Omental fat pad (tissue), 4 donors: ENCODE results near the gene SYDE1. TPM values are rescaled to one million over a fixed set of nuclear protein-coding genes. Genes with fewer than 3 reads are reported as not detected.

Source experiments
- ATAC-seq: fragments of 150-250 bp; one replicate; pipeline ENCODE4 v1.9.1; 2016; ENCODE audit warnings: mild to moderate bottlenecking, moderate library complexity; ENCODE audit not compliant: low FRiP score
- DNase-seq: peaks from one replicate; pipeline ENCODE4 v3.0.0-alpha.2; 2019; ENCODE audit warnings: low spot score
- total RNA-seq, 4 donors: library from RNA; depleted of rRNA; stranded (reverse); fragments of >200 nt; gene quantifications; one replicate each; pipeline ENCODE4 v1.1.0, GENCODE V29; 2016
- TF ChIP-seq, protein P1 (sequence below), 3 donors: fragments of 450-650 bp; IDR thresholded peaks; one replicate each; pipeline ENCODE4 v1.5.1; 2016 to 2017; ENCODE audit warnings: antibody characterized with exemption in 3 of 3, mild to moderate bottlenecking in 3 of 3, moderate library complexity in 2 of 3

The SYDE1 gene
- total RNA-seq, 4 donors from 2014 or later: 14.8 to 26.6 (median 21.6) TPM

DNA sequence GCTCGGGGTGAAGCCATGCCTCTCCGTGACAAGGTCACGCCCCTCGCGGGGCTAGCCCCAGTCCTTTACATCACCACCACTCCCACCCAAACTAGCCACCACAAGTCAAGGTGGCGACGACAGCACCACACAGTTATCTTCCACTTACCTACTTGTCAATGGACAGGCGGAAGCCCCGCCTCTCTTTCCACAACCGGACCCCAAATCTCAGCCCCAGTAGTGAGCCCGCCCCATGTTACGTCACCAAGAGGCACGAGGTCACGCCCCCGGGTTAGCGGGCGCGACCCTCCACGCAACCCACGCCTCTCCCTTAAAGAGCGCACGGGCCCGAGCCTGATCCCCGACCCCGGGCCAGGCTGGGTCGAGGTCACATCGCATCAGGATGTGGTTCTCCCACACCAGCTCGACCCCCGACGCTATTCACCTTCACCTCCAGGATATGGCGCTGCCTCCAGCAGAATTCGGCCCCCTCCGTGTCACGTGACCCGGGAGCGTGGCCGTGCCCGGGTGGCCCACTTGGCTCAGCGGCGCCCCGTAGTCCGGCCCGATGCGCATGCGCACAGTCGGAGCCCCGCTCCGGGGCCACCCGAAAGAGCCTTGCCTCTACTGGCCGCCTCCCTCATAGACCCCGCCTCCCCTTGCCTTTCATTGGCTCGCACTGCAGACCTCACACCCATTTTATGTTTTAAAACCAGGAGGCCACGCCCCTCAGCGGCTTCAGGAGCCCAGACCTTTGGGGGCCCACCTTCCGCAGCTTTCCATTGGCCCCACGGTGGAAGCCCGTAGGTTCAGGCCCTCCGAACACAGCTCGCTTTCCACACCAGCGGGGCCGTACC, 18.2 kb downstream of the SYDE1 start:
- TF ChIP-seq, protein P1, sequence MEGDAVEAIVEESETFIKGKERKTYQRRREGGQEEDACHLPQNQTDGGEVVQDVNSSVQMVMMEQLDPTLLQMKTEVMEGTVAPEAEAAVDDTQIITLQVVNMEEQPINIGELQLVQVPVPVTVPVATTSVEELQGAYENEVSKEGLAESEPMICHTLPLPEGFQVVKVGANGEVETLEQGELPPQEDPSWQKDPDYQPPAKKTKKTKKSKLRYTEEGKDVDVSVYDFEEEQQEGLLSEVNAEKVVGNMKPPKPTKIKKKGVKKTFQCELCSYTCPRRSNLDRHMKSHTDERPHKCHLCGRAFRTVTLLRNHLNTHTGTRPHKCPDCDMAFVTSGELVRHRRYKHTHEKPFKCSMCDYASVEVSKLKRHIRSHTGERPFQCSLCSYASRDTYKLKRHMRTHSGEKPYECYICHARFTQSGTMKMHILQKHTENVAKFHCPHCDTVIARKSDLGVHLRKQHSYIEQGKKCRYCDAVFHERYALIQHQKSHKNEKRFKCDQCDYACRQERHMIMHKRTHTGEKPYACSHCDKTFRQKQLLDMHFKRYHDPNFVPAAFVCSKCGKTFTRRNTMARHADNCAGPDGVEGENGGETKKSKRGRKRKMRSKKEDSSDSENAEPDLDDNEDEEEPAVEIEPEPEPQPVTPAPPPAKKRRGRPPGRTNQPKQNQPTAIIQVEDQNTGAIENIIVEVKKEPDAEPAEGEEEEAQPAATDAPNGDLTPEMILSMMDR (IDR thresholded peaks at IDR 0.05): no peak
- peak; percentile 92 for DNase-seq
- peak; percentile 99 for ATAC-seq

DNA sequence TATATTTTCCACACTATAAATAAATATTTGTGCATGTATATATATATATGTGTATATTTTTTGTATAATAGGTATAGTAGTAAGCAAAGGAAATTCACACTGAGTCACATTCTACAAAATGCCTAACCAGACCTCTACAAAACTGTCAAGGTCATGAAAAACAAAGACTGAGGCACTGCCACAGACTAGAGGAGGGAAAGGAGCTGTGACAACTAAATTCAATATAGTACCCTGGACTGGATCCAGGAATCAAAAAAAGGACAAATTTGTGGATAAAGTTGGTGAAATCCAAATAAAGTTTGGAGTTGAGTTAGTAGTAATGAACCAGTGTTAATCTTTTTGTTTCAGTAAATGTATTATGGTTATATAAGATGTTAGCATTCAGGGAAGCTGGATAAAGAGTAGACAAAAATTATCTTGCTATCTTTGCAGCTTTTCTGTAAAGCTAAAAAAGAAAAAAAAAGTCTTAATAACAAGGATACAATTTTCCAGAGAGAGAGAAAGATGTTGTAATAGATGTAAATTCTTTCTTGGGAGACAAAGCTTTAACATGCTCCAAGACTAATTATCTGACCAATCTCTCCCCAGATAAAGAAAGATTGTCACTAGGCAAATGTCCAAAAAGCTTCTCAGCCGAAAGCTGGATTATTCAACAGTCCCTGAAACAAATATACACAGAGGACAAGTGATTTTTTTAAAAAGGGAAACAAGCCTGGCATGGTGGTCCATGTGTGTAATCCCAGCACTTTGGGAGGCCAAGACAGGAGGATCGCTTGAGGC, 19.1 kb downstream of the SYDE1 start:
- ATAC-seq: no peak
- TF ChIP-seq, protein P1 (IDR thresholded peaks at IDR 0.05): no peak
- no peak for DNase-seq

DNA sequence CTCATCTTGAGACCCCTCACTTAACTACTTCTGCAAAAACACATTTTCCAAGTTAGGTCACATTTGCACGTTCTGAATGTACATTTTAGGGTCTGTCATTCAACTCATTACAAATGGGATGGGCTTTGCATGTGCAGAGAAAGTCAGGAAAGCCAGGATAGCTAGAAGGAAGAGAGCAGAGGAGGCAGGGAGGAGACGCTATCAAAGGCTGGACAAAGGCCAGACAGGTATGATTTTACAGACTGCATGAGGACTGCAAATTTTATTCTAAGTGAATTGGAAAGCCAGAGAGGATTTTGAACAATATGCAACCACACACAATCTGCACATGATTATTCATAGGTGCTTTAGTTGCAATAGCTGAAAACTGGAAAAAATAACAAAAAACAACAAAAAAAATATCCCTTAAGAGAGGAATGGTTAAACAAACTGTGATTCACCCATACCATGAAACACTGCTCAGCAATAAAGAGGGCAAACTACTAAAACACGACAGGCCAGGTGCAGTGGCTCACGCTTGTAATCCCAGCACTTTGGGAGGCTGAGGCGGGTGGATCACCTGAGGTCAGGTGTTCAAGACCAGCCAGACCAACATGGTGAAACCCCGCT, 21.1 kb downstream of the SYDE1 start:
- TF ChIP-seq, protein P1 (IDR thresholded peaks at IDR 0.05): no peak
- DNase-seq (no peak), ATAC-seq (no peak)

DNA sequence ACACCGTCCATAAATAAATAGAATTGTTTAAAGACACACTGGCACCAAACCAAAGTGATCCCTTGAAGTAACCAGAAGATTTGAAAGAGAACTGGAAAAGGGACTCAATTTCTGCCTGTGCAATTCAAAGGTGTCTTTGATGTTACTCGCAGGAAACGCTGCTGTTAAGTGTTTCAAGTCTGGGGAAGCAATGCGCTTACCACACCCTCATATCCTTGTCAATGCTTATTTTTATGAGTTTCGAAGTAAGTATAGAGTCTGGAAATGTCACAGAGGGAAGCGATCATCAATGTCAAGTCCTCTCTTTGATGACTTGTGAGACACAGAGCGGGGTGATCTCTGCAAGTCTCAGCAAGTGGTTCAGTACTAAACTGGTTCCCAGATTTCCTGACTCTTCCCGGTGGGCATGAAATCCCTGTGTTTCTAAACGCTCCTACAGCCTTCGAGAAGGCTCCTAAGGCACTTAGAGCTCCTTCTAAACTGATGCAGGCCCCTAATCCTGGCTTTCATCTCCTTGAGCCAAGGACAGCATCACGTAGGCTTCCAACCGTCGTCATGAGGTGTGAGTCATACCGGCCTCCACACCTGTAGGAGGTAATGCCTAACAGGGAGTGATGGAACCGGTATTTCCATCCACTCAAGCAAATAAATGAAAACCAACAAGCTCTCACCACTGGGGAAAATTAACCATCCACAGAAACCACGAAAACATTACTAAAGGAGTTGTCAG, 22.8 kb downstream of the SYDE1 start:
- TF ChIP-seq, protein P1 (IDR thresholded peaks at IDR 0.05): no peak
- ATAC-seq: no peak
- no peak for DNase-seq

DNA sequence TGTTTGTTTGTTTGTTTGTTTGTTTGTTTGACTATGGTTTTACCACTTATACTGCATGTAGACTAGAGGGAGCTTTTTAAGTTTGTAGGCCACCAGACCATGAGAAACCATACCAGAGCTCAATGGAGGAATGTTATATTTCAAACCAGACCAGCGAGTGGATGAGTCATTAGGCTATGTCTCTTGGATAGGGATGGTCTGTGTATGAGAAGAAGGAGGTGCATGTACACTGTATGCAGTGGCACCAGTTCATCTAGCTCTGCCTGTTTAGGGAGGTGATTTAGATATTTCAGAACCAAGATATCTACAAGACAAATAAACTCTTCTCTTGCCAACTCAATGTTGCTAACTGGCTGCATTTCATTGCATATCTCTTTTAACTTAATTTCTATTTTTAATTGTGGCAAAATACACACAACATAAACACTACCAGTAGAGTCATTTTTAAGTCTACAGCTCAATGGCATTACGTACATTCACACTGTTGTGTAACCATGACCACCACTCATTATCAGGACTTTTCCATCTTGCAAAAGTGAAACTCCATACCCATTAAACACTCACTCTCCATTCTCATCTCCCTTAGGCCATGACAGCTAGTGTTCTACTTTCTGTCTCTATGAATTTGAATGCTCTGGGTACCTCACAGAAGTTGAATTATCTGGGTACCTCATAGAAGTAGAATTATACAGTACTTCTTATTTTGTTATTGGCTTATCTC, 29.2 kb downstream of the SYDE1 start:
- no peak for ATAC-seq
- no peak for DNase-seq
- TF ChIP-seq, protein P1 (IDR thresholded peaks at IDR 0.05): no peak

DNA sequence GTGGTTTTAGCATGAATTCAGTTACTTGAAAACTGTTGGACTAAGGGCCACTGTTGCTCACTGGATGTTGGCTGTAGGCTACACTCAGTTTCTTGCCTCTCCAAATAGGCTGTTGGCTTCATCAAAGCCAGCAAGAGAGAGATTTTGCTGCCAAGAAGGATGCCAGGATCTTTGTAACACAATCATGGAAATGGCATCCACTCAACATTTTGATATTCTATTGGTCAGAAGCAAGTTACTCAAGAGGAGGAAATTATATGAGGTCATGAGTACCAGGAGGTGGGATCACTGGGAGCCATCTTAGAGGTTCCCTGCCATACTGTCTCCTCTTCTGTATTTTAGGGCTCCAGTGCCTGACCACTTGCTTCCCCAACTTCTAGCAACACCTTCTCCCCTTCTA, 30.6 kb downstream of the SYDE1 start:
- DNase-seq (no peak), ATAC-seq (no peak)
- TF ChIP-seq, protein P1 (IDR thresholded peaks at IDR 0.05): no peak
